ENCODE measurements around the gene HEPN1. TPM values are rescaled to one million over a fixed set of nuclear protein-coding genes. Genes with fewer than 3 reads are reported as not detected.
A peak's percentile ranks its signal among the peaks of the same experiment; 100 is the strongest.

HEPN1 gene
- not detected in 2 replicates for total RNA-seq (2014; rRNA removed; shearing (Covaris generic))
- polyA plus RNA-seq (2016; fragmentation: Nextera tagmentation; extraction: Ambion mirVana), result not detected in 2 replicates
- long read RNA-seq, result 0 reads

GRCh38 chr11:124918950-124919349, at the start of gene HEPN1:
Gene HEPN1 (plus strand): TSS chr11:124919250.
- Histone ChIP-seq H2AFZ (no peak within 1 kb of the TSS), H3F3A (replicated peaks; ENCODE audit: low read depth) (0 out of 2 replicates have a peak, but pooled peaks cover 3% of the 10 kb centered on the region), H3K4me3 (no peak within 1 kb of the TSS), H3K27me3 (ENCODE audit: insufficient read depth) (peaks cover 66% of the 10 kb centered on the region), H3K36me3 (ENCODE audit: insufficient read depth) (no peaks in the 10 kb centered on the region), H3K79me2 (replicated peaks; ENCODE audit: insufficient read depth) (no peaks in the 10 kb centered on the region), H3K27ac (ENCODE audit: low read depth) (no peak within 1 kb of the TSS), H4K20me1 (replicated peaks; ENCODE audit: insufficient read depth) (no peaks in the 10 kb centered on the region), H3K4me1 (ENCODE audit: insufficient read depth) (no peaks in the 10 kb centered on the region), H3K4me2 (no peak within 1 kb of the TSS), H3K9me2 (ENCODE audit: insufficient read depth) (peaks cover 10% of the 10 kb centered on the region; the same call in 1 of the 2 replicates)
- Mint-ChIP-seq H3K4me1 (peaks cover 3% of the 10 kb centered on the region; the same call in 1 of the 3 replicates), H3K4me3 (0 out of 3 replicates have a peak within 1 kb of the TSS, but pooled peaks have one; percentile 25), H3K36me3 (ENCODE audit: low read depth) (no peaks in the 10 kb centered on the region; the same call in 1 of the 3 replicates), H3K9me3 (peaks cover 23% of the 10 kb centered on the region), H3K27me3 (ENCODE audit: insufficient read depth, low read depth, poor library complexity) (peaks cover 45% of the 10 kb centered on the region), H3K27ac (no peak within 1 kb of the TSS)
- ATAC-seq (no peak), DNase-seq (ENCODE audit: low spot score) (no peak)
- no peak for TF ChIP-seq CTCF (conservative IDR thresholded peaks at IDR 0.05; ENCODE audit: low read depth in 2 of 2)
- TF ChIP-seq ZNF462 (CRISPR knock-in tag; IDR thresholded peaks at IDR 0.05), result no peak
- no peak for TF ChIP-seq ZNF331 (CRISPR knock-in tag; IDR thresholded peaks at IDR 0.05; ENCODE audit: low read depth)
- TF ChIP-seq EZH2 (IDR thresholded peaks at IDR 0.05; ENCODE audit: low read depth, unreplicated experiment), result no peak
- no peak for TF ChIP-seq NANOG (IDR thresholded peaks at IDR 0.05; ENCODE audit: borderline replicate concordance)
- TF ChIP-seq ETS1 (IDR thresholded peaks at IDR 0.05), result no peak
- no peak for TF ChIP-seq JUNB (IDR thresholded peaks at IDR 0.05; ENCODE audit: unreplicated experiment)
- TF ChIP-seq STAT1 (IDR thresholded peaks at IDR 0.05; ENCODE audit: unreplicated experiment), result no peak
- TF ChIP-seq CREB1 (CRISPR knock-in tag; IDR thresholded peaks at IDR 0.05; ENCODE audit: low read depth), result no peak
- TF ChIP-seq POLR2AphosphoS5 (IDR thresholded peaks at IDR 0.05; ENCODE audit: low read depth), result no peak
- no peak for TF ChIP-seq ZNF114 (CRISPR knock-in tag; IDR thresholded peaks at IDR 0.05)
- no peak for TF ChIP-seq EZH2phosphoT487 (IDR thresholded peaks at IDR 0.05; ENCODE audit: unreplicated experiment)
- TF ChIP-seq REST (IDR thresholded peaks at IDR 0.05; ENCODE audit: unreplicated experiment), result no peak

Data from GM23338 (cell line).